Ishikawa (cell line): ENCODE measurements around the gene TECTA.

Experiments used
- CEBPB ChIP-seq: IDR thresholded peaks from 2 replicates; pipeline ENCODE4 v1.6.1; 2012
- EP300 ChIP-seq: IDR thresholded peaks from 2 replicates; pipeline ENCODE4 v1.6.1; 2012; ENCODE audit warnings: borderline replicate concordance
- FOXM1 ChIP-seq: IDR thresholded peaks from 2 replicates; pipeline ENCODE4 v1.6.1; 2012; ENCODE audit warnings: low read depth, borderline replicate concordance
- RAD21 ChIP-seq: IDR thresholded peaks from 2 replicates; pipeline ENCODE4 v1.6.1; 2012; ENCODE audit warnings: low read depth
- TAF1 ChIP-seq: IDR thresholded peaks from 2 replicates; pipeline ENCODE4 v1.6.1; 2012; ENCODE audit warnings: low read depth, mild to moderate bottlenecking
- TCF12 ChIP-seq: IDR thresholded peaks from 2 replicates; pipeline ENCODE4 v1.6.1; 2012; ENCODE audit warnings: low read depth
- TF ChIP-seq, protein P1 (sequence below): IDR thresholded peaks from 2 replicates; pipeline ENCODE4 v1.6.1; 2012; ENCODE audit warnings: low read depth, mild to moderate bottlenecking

DNA sequence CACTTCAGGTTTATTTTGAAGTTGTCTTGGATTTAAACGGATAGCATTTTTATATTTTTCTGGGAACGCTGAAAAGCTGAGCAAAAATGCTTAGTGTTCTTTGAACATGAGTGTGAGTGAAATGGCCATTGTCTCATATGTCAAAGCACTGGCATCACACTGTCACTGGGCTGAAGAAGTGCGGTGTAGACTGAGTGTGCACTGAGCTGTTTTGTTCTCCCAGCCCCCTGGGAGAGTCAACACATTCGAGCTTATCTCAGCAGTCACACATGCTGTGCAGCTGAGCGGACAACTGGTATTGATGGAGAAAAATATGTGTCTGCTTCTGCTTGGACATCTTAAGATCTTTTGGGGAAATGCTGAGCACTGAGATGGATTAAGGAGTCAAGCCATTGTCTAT, 90.8 kb downstream of the TECTA start:
- TF ChIP-seq, protein P1, sequence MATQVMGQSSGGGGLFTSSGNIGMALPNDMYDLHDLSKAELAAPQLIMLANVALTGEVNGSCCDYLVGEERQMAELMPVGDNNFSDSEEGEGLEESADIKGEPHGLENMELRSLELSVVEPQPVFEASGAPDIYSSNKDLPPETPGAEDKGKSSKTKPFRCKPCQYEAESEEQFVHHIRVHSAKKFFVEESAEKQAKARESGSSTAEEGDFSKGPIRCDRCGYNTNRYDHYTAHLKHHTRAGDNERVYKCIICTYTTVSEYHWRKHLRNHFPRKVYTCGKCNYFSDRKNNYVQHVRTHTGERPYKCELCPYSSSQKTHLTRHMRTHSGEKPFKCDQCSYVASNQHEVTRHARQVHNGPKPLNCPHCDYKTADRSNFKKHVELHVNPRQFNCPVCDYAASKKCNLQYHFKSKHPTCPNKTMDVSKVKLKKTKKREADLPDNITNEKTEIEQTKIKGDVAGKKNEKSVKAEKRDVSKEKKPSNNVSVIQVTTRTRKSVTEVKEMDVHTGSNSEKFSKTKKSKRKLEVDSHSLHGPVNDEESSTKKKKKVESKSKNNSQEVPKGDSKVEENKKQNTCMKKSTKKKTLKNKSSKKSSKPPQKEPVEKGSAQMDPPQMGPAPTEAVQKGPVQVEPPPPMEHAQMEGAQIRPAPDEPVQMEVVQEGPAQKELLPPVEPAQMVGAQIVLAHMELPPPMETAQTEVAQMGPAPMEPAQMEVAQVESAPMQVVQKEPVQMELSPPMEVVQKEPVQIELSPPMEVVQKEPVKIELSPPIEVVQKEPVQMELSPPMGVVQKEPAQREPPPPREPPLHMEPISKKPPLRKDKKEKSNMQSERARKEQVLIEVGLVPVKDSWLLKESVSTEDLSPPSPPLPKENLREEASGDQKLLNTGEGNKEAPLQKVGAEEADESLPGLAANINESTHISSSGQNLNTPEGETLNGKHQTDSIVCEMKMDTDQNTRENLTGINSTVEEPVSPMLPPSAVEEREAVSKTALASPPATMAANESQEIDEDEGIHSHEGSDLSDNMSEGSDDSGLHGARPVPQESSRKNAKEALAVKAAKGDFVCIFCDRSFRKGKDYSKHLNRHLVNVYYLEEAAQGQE = no peak
- TF ChIP-seq RAD21 (no peak), CEBPB (no peak), TAF1 (no peak), FOXM1 (no peak), EP300 (no peak), TCF12 (no peak)
